Aorta (tissue), 5 donors: ENCODE measurements around the gene SULT1C3. TPM values are rescaled to one million over a fixed set of nuclear protein-coding genes. Genes with fewer than 3 reads are reported as not detected.
A peak's percentile ranks its signal among the peaks of the same experiment; 100 is the strongest.

Experiments
- ATAC-seq: fragments of 200-7000 bp; cut with Tn5 transposase; one replicate; pipeline ENCODE4 v1.9.1; 2022; ENCODE audit warnings: moderate library complexity; ENCODE audit not compliant: low FRiP score
- DNase-seq, 2 donors: peaks; one replicate each; pipeline ENCODE4 v3.0.0-alpha.2; 2020
- H3K27ac ChIP-seq, 2 donors: one replicate each; pipeline ENCODE4 v1.5.1; 2013; ENCODE audit warnings: low read length in 2 of 2, mild to moderate bottlenecking in 2 of 2, moderate library complexity in 2 of 2, control low read depth in 1 of 2, inconsistent platforms in 1 of 2, low read depth in 1 of 2
- H3K27me3 ChIP-seq, 2 donors: one replicate each; pipeline ENCODE4 v1.6.1; 2013; ENCODE audit warnings: control low read depth in 1 of 2, low read length in 1 of 2, mild to moderate bottlenecking in 1 of 2, moderate library complexity in 1 of 2; ENCODE audit not compliant: insufficient read depth in 2 of 2, control insufficient read depth in 1 of 2
- H3K36me3 ChIP-seq, 2 donors: one replicate each; pipeline ENCODE4 v1.6.1; 2013; ENCODE audit warnings: control low read depth in 1 of 2, low read length in 1 of 2, mild to moderate bottlenecking in 1 of 2; ENCODE audit not compliant: insufficient read depth in 2 of 2, control insufficient read depth in 1 of 2
- H3K4me1 ChIP-seq, 2 donors: one replicate each; pipeline ENCODE4 v1.6.1; 2013; ENCODE audit warnings: low read length in 2 of 2, control low read depth in 1 of 2, mild to moderate bottlenecking in 1 of 2, moderate library complexity in 1 of 2; ENCODE audit not compliant: insufficient read depth in 2 of 2, control insufficient read depth in 1 of 2
- H3K4me3 ChIP-seq, 2 donors: one replicate each; pipeline ENCODE4 v1.5.1; 2013; ENCODE audit warnings: low read length in 2 of 2, control low read depth in 1 of 2, mild to moderate bottlenecking in 1 of 2
- H3K9me3 ChIP-seq: one replicate; pipeline ENCODE4 v1.6.1; 2013; ENCODE audit warnings: mild to moderate bottlenecking, low read length; ENCODE audit not compliant: control insufficient read depth
- WGBS, 2 donors: extraction: QIAGEN DNeasy Blood & Tissue Kit; methylation state at CpG; one replicate each; pipeline ENCODE4 v1.1.7; 2013; 5-methylcytosine and 5-hydroxymethylcytosine counted together
- intact Hi-C, 2 donors: fragments of 100-400 bp; cut with DNase I; formaldehyde crosslinking; loops; one replicate each; pipeline versions ENCODE4 v1.14.2 to v1.15.0; 2022
- long read RNA-seq, 2 donors: library from polyadenylated mRNA; unstranded; transcript quantifications; one replicate each; pipeline ENCODE4 v2.0.0, GENCODE V29; 2020 to 2021
- polyA plus RNA-seq, 2 donors: library from polyadenylated mRNA; stranded (reverse); fragments of 200-250 nt; gene quantifications; one replicate each; pipeline ENCODE4 v1.2.3, GENCODE V29; 2013
- total RNA-seq, 2 donors: library from RNA; stranded (reverse); fragmentation: NEBNext Ultra II Directional; extraction: Animal tissue kit (Norgen Biotek cat#: 25700); gene quantifications; one replicate each; pipeline ENCODE4 v1.2.1, GENCODE V29; 2021
- donor health status: healthy with polysubstance abuse.
- donor health status: Bipolar disorder and iron deficiency.
- donor health status: DM: no; HTN: no; CAD: no.
- donor health status: DM: no; HTN: no; CAD: no.
- donor health status: DM: yes; HTN: yes; CAD: no.

The SULT1C3 gene
- not detected for total RNA-seq
- polyA plus RNA-seq, result not detected
- long read RNA-seq, donor 1, result 0 reads
- long read RNA-seq, donor 2, result 0 reads

DNA sequence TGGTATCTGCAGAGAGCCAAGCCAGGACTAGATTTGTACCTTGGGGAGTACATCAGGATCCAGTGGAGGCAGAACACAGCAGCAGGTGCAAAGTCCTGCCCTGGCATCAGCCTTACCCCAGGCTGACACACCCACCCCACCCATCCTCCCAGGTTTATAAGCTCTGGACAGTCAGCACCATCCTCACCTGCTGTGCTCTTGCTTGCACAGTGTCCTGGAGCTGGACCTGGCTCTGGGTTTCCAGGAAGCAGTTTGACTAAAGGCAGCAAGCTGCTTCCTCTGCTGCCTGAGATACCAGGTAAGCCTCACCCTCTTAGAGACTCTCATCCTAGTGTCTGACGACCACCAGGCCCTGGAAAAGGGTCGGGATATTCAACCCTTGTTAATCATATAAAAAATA lies at the start of gene SULT1C3:
Gene SULT1C3, plus strand, starts transcription at position 183 of the 400 bp plus-strand sequence. CDS start 7,227 bp downstream, outside the sequence.
- no peaks in the 10 kb centered on the region for H3K36me3 ChIP-seq
- no peaks in the 10 kb centered on the region for H3K27me3 ChIP-seq
- H3K4me3 ChIP-seq, result no peak within 1 kb of the TSS
- no peak within 1 kb of the TSS for H3K27ac ChIP-seq
- DNase-seq, result no peak
- ATAC-seq, result no peak
- WGBS, 2 donors, result 74 to 88% methylated on average over 2 of the region's 2 CpGs
- no peaks in the 10 kb centered on the region for H3K4me1 ChIP-seq
- intact Hi-C loops, result no loop called here
- H3K9me3 ChIP-seq, result peaks cover 4% of the 10 kb centered on the region

GRCh38 chr2:108193251-108193650 lies 46.5 kb upstream of the SULT1C3 start:
- no peak for ATAC-seq
- intact Hi-C loops, result no loop called here
- no peak overlapping the region for H3K4me3 ChIP-seq
- H3K9me3 ChIP-seq, result no peaks in the 10 kb centered on the region
- no peak for DNase-seq
- no peaks in the 10 kb centered on the region for H3K4me1 ChIP-seq
- WGBS, 2 donors, result 27 to 36% methylated on average over 3 of the region's 3 CpGs
- no peaks in the 10 kb centered on the region for H3K27me3 ChIP-seq
- H3K27ac ChIP-seq, result no peak overlapping the region
- no peaks in the 10 kb centered on the region for H3K36me3 ChIP-seq

DNA sequence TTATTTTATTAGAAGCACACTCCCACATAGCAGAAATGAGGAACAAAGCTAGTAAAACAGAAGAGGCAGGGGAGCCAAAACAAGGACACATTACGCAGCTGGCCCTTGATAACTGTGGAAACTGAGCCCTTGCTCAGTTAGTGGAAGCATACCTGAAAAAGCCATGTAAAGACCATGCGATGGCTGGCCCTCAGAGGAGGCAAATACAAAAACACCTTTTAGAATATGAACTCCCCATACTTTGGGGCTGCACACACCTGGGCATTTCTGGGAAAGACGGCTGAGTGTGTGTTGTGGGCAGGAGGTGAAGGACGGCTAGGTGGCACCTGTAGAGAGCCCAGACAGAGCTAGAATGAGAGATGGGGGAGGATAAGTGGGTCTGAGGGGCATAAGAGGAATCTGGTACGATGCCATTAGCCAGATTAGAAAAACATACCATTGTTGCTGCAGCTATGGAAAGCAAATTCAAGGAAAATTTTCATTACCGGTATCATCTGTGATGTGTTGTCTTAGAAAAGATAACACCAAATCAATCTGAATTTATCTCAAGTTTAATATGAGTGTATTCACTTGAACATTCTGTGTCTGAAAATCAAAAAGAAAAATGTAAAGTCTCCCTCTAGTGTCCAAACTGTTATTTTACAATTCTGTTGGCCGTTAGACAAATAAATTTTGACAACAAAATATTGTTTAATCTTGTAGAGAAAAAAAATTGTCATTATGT lies 45.2 kb upstream of the SULT1C3 start:
- no peak for DNase-seq
- Histone ChIP-seq H3K4me3 (no peak overlapping the region), H3K36me3 (no peaks in the 10 kb centered on the region), H3K4me1 (no peaks in the 10 kb centered on the region), H3K9me3 (no peaks in the 10 kb centered on the region), H3K27ac (no peak overlapping the region), H3K27me3 (no peaks in the 10 kb centered on the region)
- WGBS, 2 donors, result 46 to 50% methylated on average over 7 of the region's 7 CpGs
- intact Hi-C loops, result loop anchor here in 1 of 2 donors (2.0 kb wide), 1 partner anchor 258 kb away; no protein-coding TSS in a partner anchor
- ATAC-seq, result no peak

GRCh38 chr2:108195133-108195439 lies 44.7 kb upstream of the SULT1C3 start:
- DNase-seq, result no peak
- H3K9me3 ChIP-seq, result no peaks in the 10 kb centered on the region
- no peak overlapping the region for H3K4me3 ChIP-seq
- H3K36me3 ChIP-seq, result no peaks in the 10 kb centered on the region
- H3K4me1 ChIP-seq, result no peaks in the 10 kb centered on the region
- intact Hi-C loops, result loop anchor here in 1 of 2 donors (2.0 kb wide), 1 partner anchor 258 kb away; no protein-coding TSS in a partner anchor
- no peaks in the 10 kb centered on the region for H3K27me3 ChIP-seq
- ATAC-seq, result no peak
- H3K27ac ChIP-seq, result no peak overlapping the region

DNA sequence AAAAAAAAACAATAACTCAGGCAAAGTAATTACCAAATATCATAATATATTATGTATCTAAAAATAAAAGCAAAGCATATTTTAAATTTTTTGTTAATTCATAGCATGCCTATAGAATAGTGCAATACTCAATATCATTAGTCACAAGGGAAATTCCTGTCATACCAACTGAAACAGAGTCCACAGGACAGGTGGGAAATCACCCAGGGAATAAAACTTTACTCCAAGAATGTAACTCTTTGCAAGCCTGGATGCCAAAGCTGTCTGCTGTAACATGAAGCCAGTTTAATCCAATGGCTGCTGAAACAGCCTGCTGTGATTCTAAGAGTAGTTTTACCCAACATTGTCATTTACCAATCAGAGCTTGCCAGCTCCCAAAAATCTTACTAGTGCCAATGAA lies 40.0 kb upstream of the SULT1C3 start:
- H3K9me3 ChIP-seq, result peaks cover 4% of the 10 kb centered on the region
- H3K4me3 ChIP-seq, result no peak overlapping the region
- DNase-seq, result no peak
- H3K4me1 ChIP-seq, result no peaks in the 10 kb centered on the region
- no peak overlapping the region for H3K27ac ChIP-seq
- no peaks in the 10 kb centered on the region for H3K27me3 ChIP-seq
- intact Hi-C loops, result no loop called here
- H3K36me3 ChIP-seq, result no peaks in the 10 kb centered on the region
- no peak for ATAC-seq

DNA sequence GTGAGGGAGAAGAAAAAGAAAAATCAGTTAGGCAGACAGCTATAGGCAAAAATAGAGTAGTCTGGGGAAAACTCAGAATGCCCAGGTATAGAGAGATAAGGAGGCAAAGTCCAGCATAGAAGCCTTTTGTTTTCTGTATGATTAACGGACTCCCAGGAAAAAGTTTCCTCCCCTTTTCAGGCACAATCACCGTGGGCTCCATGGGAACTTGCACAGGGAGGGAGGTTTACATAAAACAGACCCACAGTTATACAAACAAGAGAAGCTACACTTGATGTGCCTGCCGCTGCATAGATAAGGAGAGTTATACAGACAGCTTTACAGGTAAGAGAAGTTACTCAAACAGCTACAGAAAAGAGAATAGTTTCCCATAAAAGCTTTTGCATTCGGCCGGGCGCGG lies 39.2 kb upstream of the SULT1C3 start:
- Histone ChIP-seq H3K36me3 (no peaks in the 10 kb centered on the region), H3K4me1 (no peaks in the 10 kb centered on the region), H3K27ac (no peak overlapping the region), H3K4me3 (no peak overlapping the region), H3K9me3 (peaks cover 4% of the 10 kb centered on the region), H3K27me3 (no peaks in the 10 kb centered on the region)
- ATAC-seq (no peak), DNase-seq (no peak)
- intact Hi-C loops, result no loop called here
- 87 to 90% methylated on average over 7 of the region's 7 CpGs for WGBS, 2 donors

- Histone ChIP-seq H3K4me3 (no peak overlapping the region), H3K27me3 (no peaks in the 10 kb centered on the region), H3K9me3 (peaks cover 6% of the 10 kb centered on the region), H3K4me1 (peaks cover 0 to 3% of the 10 kb centered on the region in 2 donors), H3K27ac (no peak overlapping the region), H3K36me3 (no peaks in the 10 kb centered on the region)
- intact Hi-C loops, result no loop called here
- DNase-seq (no peak), ATAC-seq (no peak)
- 78 to 84% methylated on average over 3 of the region's 3 CpGs for WGBS, 2 donors
These were observed 27.1 kb upstream of the SULT1C3 start for GRCh38 chr2:108212671-108213070.

DNA sequence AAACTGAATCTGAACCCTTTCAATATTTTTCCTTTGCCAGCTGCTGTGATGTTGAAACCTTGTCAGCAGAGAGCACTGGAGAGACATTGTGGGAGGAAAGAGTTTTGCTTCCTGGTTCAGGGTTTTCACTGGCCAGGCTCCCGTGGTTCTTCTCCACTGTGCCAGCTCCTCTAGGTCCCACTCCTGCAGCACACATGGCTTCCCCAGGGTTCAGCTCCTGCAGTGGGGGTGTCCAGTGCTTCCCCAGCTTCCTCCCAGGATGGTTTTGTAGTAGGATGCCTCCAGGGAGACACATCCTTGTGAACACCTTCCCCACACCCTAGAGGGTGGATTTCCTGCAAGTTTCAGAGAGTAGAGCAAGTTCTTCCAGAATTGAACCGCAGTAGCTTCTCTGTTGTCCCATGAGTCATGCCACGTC lies 24.0 kb upstream of the SULT1C3 start:
- no peak for DNase-seq
- Histone ChIP-seq H3K27ac (no peak overlapping the region), H3K4me1 (peaks cover 0 to 3% of the 10 kb centered on the region in 2 donors), H3K36me3 (no peaks in the 10 kb centered on the region), H3K27me3 (no peaks in the 10 kb centered on the region), H3K4me3 (no peak overlapping the region), H3K9me3 (peaks cover under 1% of the 10 kb centered on the region)
- intact Hi-C loops, result loop anchor here in 1 of 2 donors (5.0 kb wide), 1 partner anchor 366 kb away; no protein-coding TSS in a partner anchor
- 34 to 38% methylated on average over 3 of the region's 3 CpGs for WGBS, 2 donors
- peak; percentile 71 for ATAC-seq

DNA sequence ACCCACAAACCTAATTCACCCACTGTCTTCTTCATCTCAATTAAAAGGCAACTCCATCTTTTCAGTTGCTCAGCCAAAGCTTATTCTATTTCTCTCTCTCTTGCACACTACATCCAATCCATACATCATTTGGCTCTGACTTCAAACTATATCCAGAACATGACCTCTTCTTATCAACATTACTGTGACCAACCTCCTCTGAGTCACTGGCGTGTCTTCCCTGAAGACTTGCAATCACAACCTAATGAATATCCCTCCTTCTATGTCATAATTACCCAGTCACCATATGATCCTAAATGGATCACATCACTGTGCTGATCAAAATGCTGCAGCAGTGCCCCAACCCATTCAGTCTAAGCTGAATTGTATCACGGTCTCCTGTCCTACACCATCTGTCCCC lies 22.6 kb upstream of the SULT1C3 start:
- intact Hi-C loops, result loop anchor here in 1 of 2 donors (5.0 kb wide), 1 partner anchor 365 kb away; no protein-coding TSS in a partner anchor
- Histone ChIP-seq H3K27me3 (no peaks in the 10 kb centered on the region), H3K4me3 (no peak overlapping the region), H3K4me1 (peaks cover 3% of the 10 kb centered on the region in 2 donors), H3K9me3 (peaks cover 1% of the 10 kb centered on the region), H3K27ac (no peak overlapping the region), H3K36me3 (no peaks in the 10 kb centered on the region)
- no peak for ATAC-seq
- 96 to 97% methylated on average over 2 of the region's 2 CpGs for WGBS, 2 donors
- DNase-seq, result no peak
